Transverse colon (tissue), 4 donors: ENCODE results near the gene LCN2. TPM values are rescaled to one million over a fixed set of nuclear protein-coding genes. Genes with fewer than 3 reads are reported as not detected.

Experiments
- DNase-seq: peaks from one replicate; pipeline ENCODE4 v3.0.0-alpha.2; 2019
- H3K27ac ChIP-seq, 4 donors: fragments of 200-600 bp; sonication (generic); 2 replicates each; pipeline ENCODE4 v1.5.1; 2016 to 2018; ENCODE audit warnings: inconsistent platforms in 4 of 4
- H3K27me3 ChIP-seq: fragments of 200-600 bp; sonication (generic); 2 replicates; pipeline ENCODE4 v1.5.1; 2017; ENCODE audit warnings: inconsistent platforms
- H3K36me3 ChIP-seq, 4 donors: fragments of 200-600 bp; sonication (generic); 2 replicates each; pipeline ENCODE4 v1.5.1; 2017 to 2019; ENCODE audit warnings: inconsistent platforms in 4 of 4
- H3K4me1 ChIP-seq, 4 donors: fragments of 200-600 bp; sonication (generic); 2 replicates each; pipeline ENCODE4 v1.5.1; 2017 to 2020; ENCODE audit warnings: inconsistent platforms in 4 of 4
- H3K4me3 ChIP-seq, 4 donors: fragments of 200-600 bp; sonication (generic); 1 replicate in 1 of 4; 2 replicates in 3 of 4; pipeline versions ENCODE4 v1.5.1 to v1.6.1; 2017 to 2019; ENCODE audit warnings: inconsistent platforms in 4 of 4
- H3K9me3 ChIP-seq, 2 donors: fragments of 200-600 bp; sonication (generic); 2 replicates each; pipeline ENCODE4 v1.5.1; 2017 to 2019; ENCODE audit warnings: inconsistent platforms in 2 of 2
- CTCF ChIP-seq, 5 experiments: fragments of 200-600 bp in 3 of 5; fragments of 450-650 bp in 2 of 5; sonication (generic) in 3 of 5; IDR thresholded peaks; 1 replicate in 2 of 5; 2 replicates in 3 of 5; pipeline ENCODE4 v1.5.1; 2016 to 2017; ENCODE audit warnings: antibody characterized with exemption in 5 of 5, inconsistent platforms in 3 of 5, mild to moderate bottlenecking in 2 of 5, moderate library complexity in 1 of 5
- EP300 ChIP-seq: sonication (generic); formaldehyde crosslinking; IDR thresholded peaks from one replicate; pipeline ENCODE4 v1.6.1; 2017; ENCODE audit warnings: antibody characterized with exemption, low read depth
- POLR2A ChIP-seq: fragments of 450-650 bp; IDR thresholded peaks from one replicate; pipeline ENCODE4 v1.6.1; 2016; ENCODE audit warnings: antibody characterized with exemption, mild to moderate bottlenecking, moderate library complexity
- POLR2AphosphoS5 ChIP-seq, 3 donors: sonication (generic); formaldehyde crosslinking; IDR thresholded peaks; one replicate each; pipeline ENCODE4 v1.6.1; 2016; ENCODE audit warnings: antibody characterized with exemption in 3 of 3
- WGBS, 2 donors: methylation state at CpG; one replicate each; pipeline ENCODE4 v1.1.5; 2018; ENCODE audit warnings: low coverage in 1 of 2; 5-methylcytosine and 5-hydroxymethylcytosine counted together
- in situ Hi-C, 4 donors: fragments of 200-750 bp; cut with MboI; loops; one replicate each; pipeline versions ENCODE4 v1.15.0 to v1.15.1; 2017; ENCODE audit warnings: low sequenced_read_pairs in 3 of 4, low pct_ligation_motif_present in 1 of 4, low pct_unique_long_range_greater_than_20kb in 1 of 4
- intact Hi-C: fragments of 100-400 bp; cut with DNase I; formaldehyde crosslinking; loops from one replicate; pipeline ENCODE4 v1.15.1; 2023; ENCODE audit warnings: low total_unique reads
- total RNA-seq, 4 donors: library from RNA; depleted of rRNA; stranded (reverse); fragments of >200 nt; gene quantifications; one replicate each; pipeline ENCODE4 v1.1.0, GENCODE V29; 2016

Gene LCN2
- total RNA-seq, 4 donors from 2014 or later = 8.6 to 115 (median 37.3) TPM

DNA sequence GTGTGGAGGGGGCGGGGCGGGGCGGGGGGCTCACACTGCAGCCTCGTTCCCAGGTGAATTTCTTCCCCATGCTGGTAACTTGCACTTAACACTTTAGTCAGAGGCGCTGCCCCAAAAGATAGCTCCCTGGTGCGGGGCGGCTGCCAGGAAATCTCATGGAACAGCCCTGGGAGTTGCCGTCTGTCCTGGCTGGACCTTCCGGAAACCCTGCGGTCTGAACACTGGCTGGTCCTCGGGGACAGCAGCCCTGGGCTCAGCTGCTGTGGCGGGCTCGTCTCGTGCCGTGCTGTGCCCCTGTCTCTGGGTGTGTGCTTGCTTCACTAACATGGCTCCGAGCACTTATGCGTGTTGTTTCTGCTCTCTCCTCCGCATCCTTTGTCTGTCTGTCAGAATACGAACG lies 47.6 kb upstream of the LCN2 start:
- Histone ChIP-seq H3K9me3 (no peaks in the 10 kb centered on the region), H3K36me3 (peaks cover 0 to 33% (median 15%) of the 10 kb centered on the region in 4 donors), H3K27me3 (no peaks in the 10 kb centered on the region), H3K4me1 (peaks cover 28 to 54% (median 49%) of the 10 kb centered on the region in 4 donors), H3K4me3 (no peak overlapping the region), H3K27ac (no peak overlapping the region)
- WGBS, 2 donors = 91% methylated on average over 20 of the region's 20 CpGs; no CpG with 5 or more reads in 1 of the 2 donors
- DNase-seq = no peak
- in situ Hi-C loops = loop anchor here in 1 of 4 donors (25.0 kb wide), 1 partner anchor 139 kb away; no protein-coding TSS in a partner anchor
- intact Hi-C loops = no loop called here
- no peak for TF ChIP-seq POLR2AphosphoS5 (IDR thresholded peaks at IDR 0.05)
- no peak for TF ChIP-seq POLR2A
- no peak for TF ChIP-seq EP300
- no peak for TF ChIP-seq CTCF (IDR thresholded peaks at IDR 0.05)

- no peaks in the 10 kb centered on the region for H3K9me3 ChIP-seq
- intact Hi-C loops (no loop called here), in situ Hi-C loops (loop anchor here in 1 of 4 donors (25.0 kb wide), 1 partner anchor 140 kb away; no protein-coding TSS in a partner anchor)
- peaks cover 0 to 38% (median 19%) of the 10 kb centered on the region in 4 donors for H3K36me3 ChIP-seq
- no peak for DNase-seq
- 90 to 100% methylated on average over 1 to 13 of the region's 13 CpGs for WGBS, 2 donors
- no peak overlapping the region for H3K27ac ChIP-seq
- H3K4me1 ChIP-seq = peaks cover 28 to 54% (median 49%) of the 10 kb centered on the region in 4 donors
- no peaks in the 10 kb centered on the region for H3K27me3 ChIP-seq
- TF ChIP-seq POLR2AphosphoS5 (IDR thresholded peaks at IDR 0.05) (no peak), CTCF (IDR thresholded peaks at IDR 0.05) (no peak), POLR2A (no peak), EP300 (no peak)
- no peak overlapping the region for H3K4me3 ChIP-seq
Measured at GRCh38 chr9:128102196-128102595, 47.1 kb upstream of the LCN2 start.

- no peak for TF ChIP-seq POLR2AphosphoS5 (IDR thresholded peaks at IDR 0.05)
- peak; percentile 12 for TF ChIP-seq POLR2A
- intact Hi-C loops (no loop called here), in situ Hi-C loops (loop anchor here in 1 of 4 donors (25.0 kb wide), 1 partner anchor 141 kb away; no protein-coding TSS in a partner anchor)
- H3K27ac ChIP-seq = peak overlapping the region in 3 of 4 donors; percentile 61 to 76 (median 70)
- DNase-seq = no peak
- peaks cover 0 to 43% (median 24%) of the 10 kb centered on the region in 4 donors for H3K36me3 ChIP-seq
- H3K4me3 ChIP-seq = no peak overlapping the region
- H3K9me3 ChIP-seq = no peaks in the 10 kb centered on the region
- H3K27me3 ChIP-seq = no peaks in the 10 kb centered on the region
- peaks cover 22 to 46% (median 41%) of the 10 kb centered on the region in 4 donors for H3K4me1 ChIP-seq
- 90% methylated on average over 23 of the region's 23 CpGs; no CpG with 5 or more reads in 1 of the 2 donors for WGBS, 2 donors
Measured at GRCh38 chr9:128102861-128103588, 46.2 kb upstream of the LCN2 start.

- H3K9me3 ChIP-seq = no peaks in the 10 kb centered on the region
- H3K36me3 ChIP-seq = peaks cover 0 to 43% (median 24%) of the 10 kb centered on the region in 4 donors
- TF ChIP-seq POLR2AphosphoS5 (IDR thresholded peaks at IDR 0.05) (no peak), CTCF (IDR thresholded peaks at IDR 0.05) (peak in 3 of 5 experiments; percentile 21 to 36 (median 24))
- in situ Hi-C loops (loop anchor here in 1 of 4 donors (25.0 kb wide), 1 partner anchor 141 kb away; no protein-coding TSS in a partner anchor), intact Hi-C loops (no loop called here)
- peaks cover 23 to 47% (median 41%) of the 10 kb centered on the region in 4 donors for H3K4me1 ChIP-seq
- 56% methylated on average over 8 of the region's 8 CpGs; no CpG with 5 or more reads in 1 of the 2 donors for WGBS, 2 donors
- H3K27me3 ChIP-seq = no peaks in the 10 kb centered on the region
- H3K4me3 ChIP-seq = no peak overlapping the region
- DNase-seq = no peak
- H3K27ac ChIP-seq = peak overlapping the region; percentile 61 to 76 (median 72)
Measured at GRCh38 chr9:128103589-128103962, 45.7 kb upstream of the LCN2 start.
